SU-DHL-6 (cell line): ENCODE measurements around the gene RAB6A.

Source experiments
- H2AFZ ChIP-seq: fragments of 200-600 bp; sonication (generic); 2 replicates; pipeline ENCODE4 v1.6.1; 2014; ENCODE audit warnings: low read depth, mild to moderate bottlenecking, moderate library complexity, mixed read lengths, antibody characterized with exemption, low read length; ENCODE audit not compliant: severe bottlenecking
- H3F3A ChIP-seq: fragments of 200-600 bp; shearing (Covaris generic); 2 replicates; pipeline ENCODE4 v1.6.0; 2016; ENCODE audit warnings: antibody characterized with exemption, mild to moderate bottlenecking; ENCODE audit not compliant: insufficient read depth
- H3K27ac ChIP-seq: fragments of 200-600 bp; sonication (generic); 2 replicates; pipeline ENCODE4 v1.5.1; 2016; ENCODE audit warnings: low read depth, mild to moderate bottlenecking, low read length, moderate library complexity, mixed read lengths
- H3K27me3 ChIP-seq: fragments of 200-600 bp; sonication (generic), shearing (Covaris generic); 2 replicates; pipeline ENCODE4 v1.6.0; 2014; ENCODE audit warnings: mild to moderate bottlenecking, low read length
- H3K36me3 ChIP-seq: fragments of 200-600 bp; sonication (generic); 2 replicates; pipeline ENCODE4 v1.6.1; 2014; ENCODE audit warnings: mild to moderate bottlenecking, low read length, mixed read lengths
- H3K4me2 ChIP-seq: fragments of 300-600, 200-600 bp; shearing (Covaris generic), sonication (generic); 2 replicates; pipeline ENCODE4 v1.6.0; 2014; ENCODE audit warnings: low read length, low read depth, mild to moderate bottlenecking; ENCODE audit not compliant: poor library complexity, severe bottlenecking
- H3K4me3 ChIP-seq: fragments of 200-600 bp; sonication (generic); 2 replicates; pipeline ENCODE4 v1.5.1; 2014; ENCODE audit warnings: antibody characterized with exemption, low read length, mild to moderate bottlenecking, mixed read lengths; ENCODE audit not compliant: insufficient read depth, poor library complexity, severe bottlenecking
- H3K79me2 ChIP-seq: fragments of 200-600 bp; sonication (generic); 2 replicates; pipeline ENCODE4 v1.6.1; 2014; ENCODE audit warnings: mild to moderate bottlenecking, low read length, moderate library complexity; ENCODE audit not compliant: insufficient read depth
- H3K9ac ChIP-seq: fragments of 200-600 bp; sonication (generic); 2 replicates; pipeline ENCODE4 v1.7.0; 2014; ENCODE audit warnings: mild to moderate bottlenecking, low read length
- H3K9me2 ChIP-seq: fragments of 200-600 bp; sonication (generic); replicated peaks from 2 replicates; pipeline ENCODE4 v1.6.1; 2014; ENCODE audit warnings: low read length; ENCODE audit not compliant: insufficient read depth
- H3K9me3 ChIP-seq: fragments of 200-600 bp; sonication (generic); 2 replicates; pipeline ENCODE4 v1.6.1; 2014; ENCODE audit warnings: low read length, mixed read lengths; ENCODE audit not compliant: insufficient read depth
- H4K20me1 ChIP-seq: fragments of 200-600 bp; sonication (generic); 2 replicates; pipeline ENCODE4 v1.6.1; 2014; ENCODE audit warnings: low read depth, mild to moderate bottlenecking, antibody characterized with exemption, low read length, moderate library complexity, mixed read lengths
- CTCF ChIP-seq: fragments of 200-600 bp; sonication (generic); IDR thresholded peaks from one replicate; pipeline ENCODE4 v1.5.1; 2017; ENCODE audit warnings: antibody characterized with exemption, mild to moderate bottlenecking, low read length, moderate library complexity; ENCODE audit not compliant: insufficient read depth, poor library complexity, severe bottlenecking
- EZH2phosphoT487 ChIP-seq: fragments of 200-600 bp; sonication (generic), shearing (Covaris generic); conservative IDR thresholded peaks from 2 replicates; pipeline ENCODE4 v1.6.1; 2018; ENCODE audit warnings: mild to moderate bottlenecking, antibody characterized with exemption, low read length, moderate library complexity, mixed read lengths

Gene RAB6A

GRCh38 chr11:73755670-73756069 lies 5.2 kb downstream of the RAB6A start:
- Histone ChIP-seq H3K4me3 (no peak overlapping the region), H2AFZ (no peak overlapping the region), H3K36me3 (no peaks in the 10 kb centered on the region), H3F3A (peaks cover 11% of the 10 kb centered on the region; the same call in 1 of the 2 replicates), H3K27ac (no peak overlapping the region), H3K9me2 (no peaks in the 10 kb centered on the region), H4K20me1 (peaks cover 14% of the 10 kb centered on the region; the same call in 1 of the 2 replicates), H3K4me2 (no peak overlapping the region), H3K9ac (no peak overlapping the region), H3K9me3 (no peaks in the 10 kb centered on the region), H3K27me3 (no peaks in the 10 kb centered on the region), H3K79me2 (peaks cover 86% of the 10 kb centered on the region)
- TF ChIP-seq CTCF (no peak), EZH2phosphoT487 (no peak)

- no peak overlapping the region for H3K4me3 ChIP-seq
- no peak overlapping the region for H2AFZ ChIP-seq
- H3K79me2 ChIP-seq, result peaks cover 86% of the 10 kb centered on the region
- no peaks in the 10 kb centered on the region for H3K9me3 ChIP-seq
- no peaks in the 10 kb centered on the region for H3K27me3 ChIP-seq
- no peaks in the 10 kb centered on the region for H3K36me3 ChIP-seq
- no peak overlapping the region for H3K27ac ChIP-seq
- H4K20me1 ChIP-seq, result 0 out of 2 replicates have a peak, but pooled peaks cover 8% of the 10 kb centered on the region
- TF ChIP-seq CTCF (no peak), EZH2phosphoT487 (no peak)
- no peaks in the 10 kb centered on the region for H3K9me2 ChIP-seq
- no peak overlapping the region for H3K9ac ChIP-seq
- no peak overlapping the region for H3K4me2 ChIP-seq
- peaks cover 10% of the 10 kb centered on the region; the same call in 1 of the 2 replicates for H3F3A ChIP-seq
Measured at GRCh38 chr11:73753938-73754337, 6.9 kb downstream of the RAB6A start.

GRCh38 chr11:73752903-73753302 lies 8.0 kb downstream of the RAB6A start:
- H3K36me3 ChIP-seq, result no peaks in the 10 kb centered on the region
- no peak overlapping the region for H3K9ac ChIP-seq
- TF ChIP-seq EZH2phosphoT487 (no peak), CTCF (no peak)
- no peaks in the 10 kb centered on the region for H3K9me3 ChIP-seq
- no peaks in the 10 kb centered on the region for H3K27me3 ChIP-seq
- no peak overlapping the region for H3K4me3 ChIP-seq
- 0 out of 2 replicates have a peak, but pooled peaks cover 2% of the 10 kb centered on the region for H3F3A ChIP-seq
- no peaks in the 10 kb centered on the region for H3K9me2 ChIP-seq
- H2AFZ ChIP-seq, result no peak overlapping the region
- H3K79me2 ChIP-seq, result peaks cover 86% of the 10 kb centered on the region
- 0 out of 2 replicates have a peak, but pooled peaks cover 6% of the 10 kb centered on the region for H4K20me1 ChIP-seq
- no peak overlapping the region for H3K4me2 ChIP-seq
- H3K27ac ChIP-seq, result no peak overlapping the region
